ENCODE data around the gene MYH9.
A peak's percentile ranks its signal among the peaks of the same experiment; 100 is the strongest.
"Not testable (repeated sequence)": the region's sequence is repeated elsewhere in the genome, so short reads cannot be mapped to it uniquely, and the experiment has no call there.

The MYH9 gene

GRCh38 chr22:36391638-36392037 lies 3.9 kb upstream of the MYH9 start:
- H3K4me3 ChIP-seq: no peak overlapping the region
- H3K27me3 ChIP-seq: no peaks in the 10 kb centered on the region
- DNase-seq: no peak
- no peaks in the 10 kb centered on the region for H3K9me3 ChIP-seq
- intact Hi-C loops (cut with DNase I; ENCODE audit: low total_unique reads): no loop called here
- H3K4me1 ChIP-seq: peaks cover 0 to 12% (median 6%) of the 10 kb centered on the region in 4 donors
- peaks cover 0 to 10% (median 0%) of the 10 kb centered on the region in 3 donors for H3K36me3 ChIP-seq
- H3K27ac ChIP-seq: no peak overlapping the region
- TF ChIP-seq CTCF (IDR thresholded peaks at IDR 0.05): no peak

- intact Hi-C loops (cut with DNase I; ENCODE audit: low total_unique reads): loop anchor here (5.0 kb wide), 3 partner anchors 37 to 68 kb away; no protein-coding TSS in a partner anchor
- H3K27ac ChIP-seq: peak overlapping the region in 1 of 2 donors; percentile 73
Observed at GRCh38 chr22:36389122-36389521, 1.4 kb upstream of the MYH9 start.

GRCh38 chr22:36387709-36387958 lies 133 bp downstream of the MYH9 start:
- TF ChIP-seq CTCF (IDR thresholded peaks at IDR 0.05): no peak
- no peak for DNase-seq
- peak overlapping the region; percentile 95 to 98 for H3K27ac ChIP-seq
- intact Hi-C loops (cut with DNase I; ENCODE audit: low total_unique reads): loop anchor here (5.0 kb wide), 3 partner anchors 35 to 70 kb away; no protein-coding TSS in a partner anchor
- H3K36me3 ChIP-seq: peaks cover 0 to 21% (median 3%) of the 10 kb centered on the region in 3 donors
- H3K4me1 ChIP-seq: peaks cover 0 to 35% (median 24%) of the 10 kb centered on the region in 4 donors
- H3K9me3 ChIP-seq: no peaks in the 10 kb centered on the region
- H3K4me3 ChIP-seq: peak overlapping the region; percentile 89 to 94
- H3K27me3 ChIP-seq: no peaks in the 10 kb centered on the region

More at GRCh38 chr22:36389122-36389521, 1.4 kb upstream of the MYH9 start:
- peaks cover 0 to 20% (median 9%) of the 10 kb centered on the region in 4 donors for H3K4me1 ChIP-seq
- DNase-seq, H3K9me3 ChIP-seq, H3K27me3 ChIP-seq, H3K4me3 ChIP-seq: not testable (repeated sequence)
- H3K36me3 ChIP-seq: peaks cover 0 to 16% (median under 1%) of the 10 kb centered on the region in 3 donors

GRCh38 chr22:36386900-36387708 lies 663 bp downstream of the MYH9 start:
- peaks cover 0 to 40% (median 29%) of the 10 kb centered on the region in 4 donors for H3K4me1 ChIP-seq
- no peak for TF ChIP-seq CTCF (IDR thresholded peaks at IDR 0.05)
- no peaks in the 10 kb centered on the region for H3K9me3 ChIP-seq
- peak overlapping the region; percentile 89 to 94 for H3K4me3 ChIP-seq
- peak overlapping the region; percentile 95 to 98 for H3K27ac ChIP-seq
- intact Hi-C loops (cut with DNase I; ENCODE audit: low total_unique reads): loop anchor here (5.0 kb wide), 3 partner anchors 35 to 70 kb away; no protein-coding TSS in a partner anchor
- H3K36me3 ChIP-seq: peaks cover 0 to 23% (median 3%) of the 10 kb centered on the region in 3 donors
- peak; percentile 67 to 84 for DNase-seq
- H3K27me3 ChIP-seq: no peaks in the 10 kb centered on the region

- H3K4me3 ChIP-seq: peak overlapping the region; percentile 89 to 94
- no peaks in the 10 kb centered on the region for H3K9me3 ChIP-seq
- intact Hi-C loops (cut with DNase I; ENCODE audit: low total_unique reads): loop anchor here (5.0 kb wide), 3 partner anchors 34 to 71 kb away; no protein-coding TSS in a partner anchor
- H3K36me3 ChIP-seq: peaks cover 0 to 23% (median 3%) of the 10 kb centered on the region in 3 donors
- peak in 1 of 2 donors; percentile 78 for DNase-seq
- peaks cover 0 to 44% (median 35%) of the 10 kb centered on the region in 4 donors for H3K4me1 ChIP-seq
- peak overlapping the region; percentile 95 to 98 for H3K27ac ChIP-seq
- no peaks in the 10 kb centered on the region for H3K27me3 ChIP-seq
- TF ChIP-seq CTCF (IDR thresholded peaks at IDR 0.05): no peak
Observed at GRCh38 chr22:36386351-36386899, 1.3 kb downstream of the MYH9 start.

Data from tibial artery (tissue), 4 donors.